GM21825 (cell line): Measurements from ENCODE around the gene SLIT2.

Experiments used
- ATAC-seq: cut with Tn5 transposase; IDR thresholded peaks from one replicate; pipeline ENCODE4 v1.9.1; 2021; ENCODE audit warnings: mild to moderate bottlenecking, moderate library complexity; ENCODE audit not compliant: unreplicated experiment

SLIT2 gene

GRCh38 chr4:20251796-20252655 lies at the start of gene SLIT2:
Gene SLIT2 (plus strand): TSS chr4:20251905. CDS start chr4:20253816, 1,911 bp downstream.
- peak; percentile 66 for ATAC-seq

GRCh38 chr4:20203508-20203907 lies 48.2 kb upstream of the SLIT2 start:
- no peak for ATAC-seq

- ATAC-seq, result no peak
Measured at GRCh38 chr4:20217521-20217920, 34.2 kb upstream of the SLIT2 start.

GRCh38 chr4:20217951-20218350 lies 33.8 kb upstream of the SLIT2 start:
- no peak for ATAC-seq

- ATAC-seq, result no peak
Measured at GRCh38 chr4:20219521-20219920, 32.2 kb upstream of the SLIT2 start.

- ATAC-seq, result no peak
Measured at GRCh38 chr4:20237894-20238537, 13.7 kb upstream of the SLIT2 start.

GRCh38 chr4:20248155-20248558 lies 3.5 kb upstream of the SLIT2 start:
- ATAC-seq, result no peak

GRCh38 chr4:20249333-20249732 lies 2.4 kb upstream of the SLIT2 start:
- no peak for ATAC-seq

GRCh38 chr4:20251031-20251795 lies 492 bp upstream of the SLIT2 start:
- no peak for ATAC-seq

GRCh38 chr4:20252656-20253282 lies 1.1 kb downstream of the SLIT2 start:
- no peak for ATAC-seq

GRCh38 chr4:20253283-20253734 lies 1.6 kb downstream of the SLIT2 start:
- no peak for ATAC-seq

- no peak for ATAC-seq
Measured at GRCh38 chr4:20253735-20254409, 2.2 kb downstream of the SLIT2 start.

- ATAC-seq, result no peak
Measured at GRCh38 chr4:20254511-20255250, 3.0 kb downstream of the SLIT2 start.

GRCh38 chr4:20255251-20255586 lies 3.5 kb downstream of the SLIT2 start:
- ATAC-seq, result no peak

- no peak for ATAC-seq
Measured at GRCh38 chr4:20255823-20256222, 4.1 kb downstream of the SLIT2 start.

GRCh38 chr4:20256381-20256881 lies 4.7 kb downstream of the SLIT2 start:
- no peak for ATAC-seq

- no peak for ATAC-seq
Measured at GRCh38 chr4:20259707-20260106, 8.0 kb downstream of the SLIT2 start.

- no peak for ATAC-seq
Measured at GRCh38 chr4:20260821-20261220, 9.1 kb downstream of the SLIT2 start.

- ATAC-seq, result no peak
Measured at GRCh38 chr4:20262221-20262620, 10.5 kb downstream of the SLIT2 start.

GRCh38 chr4:20264688-20265087 lies 13.0 kb downstream of the SLIT2 start:
- no peak for ATAC-seq
